ENCODE results near the gene CELA3B. TPM values are rescaled to one million over a fixed set of nuclear protein-coding genes. Genes with fewer than 3 reads are reported as not detected.
"Not testable (repeated sequence)": the region's sequence is repeated elsewhere in the genome, so short reads cannot be mapped to it uniquely, and the experiment has no call there.

Gene CELA3B
- total RNA-seq, 1 experiment from 2014 or later: not detected

GRCh38 chr1:22030473-22030872 lies 53.7 kb downstream of the CELA3B start:
- peaks cover 7% of the 10 kb centered on the region for H3K36me3 ChIP-seq (replicated peaks; ENCODE audit: control insufficient read depth, insufficient read depth, low read length)

DNA sequence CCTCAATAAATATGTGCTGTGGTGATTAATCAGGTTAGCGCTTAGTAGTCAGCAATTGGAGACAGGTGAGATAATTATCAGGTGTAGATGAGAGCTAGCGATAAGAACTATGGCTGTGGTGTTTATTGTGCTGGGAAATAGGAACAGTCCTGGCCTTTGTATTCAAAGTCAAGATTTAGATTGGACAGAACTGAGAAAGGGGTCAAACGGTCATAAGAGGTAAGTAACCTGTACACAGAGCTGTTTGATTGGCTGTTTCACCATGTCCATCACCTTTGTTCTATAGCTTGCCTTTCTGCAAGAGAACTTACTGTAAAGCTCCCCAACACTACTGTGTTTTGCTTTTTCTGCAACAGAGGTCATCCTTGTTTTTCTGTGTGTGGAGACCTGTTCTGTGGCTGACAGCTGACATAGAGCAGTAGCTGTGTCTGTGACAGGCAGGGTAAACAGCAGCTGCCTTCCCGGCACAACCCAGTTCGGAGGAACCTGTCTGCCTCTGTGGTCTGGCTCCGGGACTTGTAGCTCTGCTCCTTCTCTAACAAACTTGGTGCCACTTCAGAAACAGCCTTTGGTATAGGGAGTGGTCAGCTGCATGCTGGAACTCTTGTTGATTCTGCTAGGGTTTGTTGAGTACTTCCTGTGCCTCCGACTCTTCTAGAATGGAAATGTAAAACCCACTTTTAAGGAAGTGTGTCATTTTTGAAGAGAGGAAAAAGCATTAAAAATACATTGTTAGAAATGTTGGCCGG lies 54.6 kb downstream of the CELA3B start:
- no peak overlapping the region for H3K4me3 ChIP-seq (ENCODE audit: insufficient read depth, low read depth, low read length)
- no peaks in the 10 kb centered on the region for H3K27me3 ChIP-seq (ENCODE audit: control insufficient read depth, insufficient read depth, low read length)
- no peak for DNase-seq
- peaks cover 7% of the 10 kb centered on the region for H3K36me3 ChIP-seq (replicated peaks; ENCODE audit: control insufficient read depth, insufficient read depth, low read length)

More at GRCh38 chr1:22030473-22030872, 53.7 kb downstream of the CELA3B start:
- Histone ChIP-seq H3K27me3 (ENCODE audit: control insufficient read depth, insufficient read depth, low read length) (no peaks in the 10 kb centered on the region), H3K4me3 (ENCODE audit: insufficient read depth, low read depth, low read length) (no peak overlapping the region)
- DNase-seq: no peak

DNA sequence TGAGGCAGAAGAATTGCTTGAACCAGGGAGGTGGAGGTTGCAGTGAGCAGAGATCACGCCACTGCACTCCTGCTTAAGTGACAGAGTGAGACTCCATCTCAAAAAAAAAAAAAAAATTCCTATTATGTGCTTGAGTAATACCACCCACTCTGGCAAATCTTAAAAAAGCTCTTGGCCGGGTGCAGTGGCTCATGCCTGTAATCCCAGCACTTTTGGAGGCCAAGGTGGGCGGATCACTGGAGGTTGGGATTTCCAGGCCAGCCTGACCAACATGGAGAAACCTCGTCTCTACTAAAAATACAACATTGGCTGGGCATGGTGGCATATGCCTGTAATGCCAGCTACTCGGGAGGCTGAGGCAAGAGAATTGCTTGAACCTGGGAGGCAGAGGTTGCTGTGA lies 58.0 kb downstream of the CELA3B start:
- not testable (repeated sequence) for H3K27me3 ChIP-seq (ENCODE audit: control insufficient read depth, insufficient read depth, low read length); DNase-seq; H3K36me3 ChIP-seq (replicated peaks; ENCODE audit: control insufficient read depth, insufficient read depth, low read length); H3K4me3 ChIP-seq (ENCODE audit: insufficient read depth, low read depth, low read length)

- no peaks in the 10 kb centered on the region for H3K27me3 ChIP-seq (ENCODE audit: control insufficient read depth, insufficient read depth, low read length)
- H3K4me3 ChIP-seq (ENCODE audit: insufficient read depth, low read depth, low read length): no peak overlapping the region
- peak; percentile 54 for DNase-seq
- no peaks in the 10 kb centered on the region for H3K36me3 ChIP-seq (replicated peaks; ENCODE audit: control insufficient read depth, insufficient read depth, low read length)
Observed at GRCh38 chr1:22037520-22037919, 60.7 kb downstream of the CELA3B start.

GRCh38 chr1:22038036-22038435 lies 61.2 kb downstream of the CELA3B start:
- H3K36me3 ChIP-seq (replicated peaks; ENCODE audit: control insufficient read depth, insufficient read depth, low read length): no peaks in the 10 kb centered on the region
- H3K4me3 ChIP-seq (ENCODE audit: insufficient read depth, low read depth, low read length): no peak overlapping the region
- no peaks in the 10 kb centered on the region for H3K27me3 ChIP-seq (ENCODE audit: control insufficient read depth, insufficient read depth, low read length)
- DNase-seq: no peak

Other genes with a start within 250 kb of the CELA3B start
- gene USP48, start 193.9 kb upstream of the CELA3B start, total RNA-seq (2014; rRNA removed; shearing (Covaris generic)): 37.1 and 62.3 TPM in 2 replicates
- 0.97 and 1.3 TPM in 2 replicates for gene LDLRAD2, start 164.8 kb upstream of the CELA3B start, total RNA-seq (2014; rRNA removed; shearing (Covaris generic))
- 43.5 and 49.2 TPM in 2 replicates for gene HSPG2, start 39.7 kb upstream of the CELA3B start, total RNA-seq (2014; rRNA removed; shearing (Covaris generic))
- not detected in 2 replicates for gene CELA3A, start 24.6 kb downstream of the CELA3B start, total RNA-seq (2014; rRNA removed; shearing (Covaris generic))
- gene CDC42, start 75.7 kb downstream of the CELA3B start, total RNA-seq (2014; rRNA removed; shearing (Covaris generic)): 448 and 499 TPM in 2 replicates
- gene WNT4, start 166.1 kb downstream of the CELA3B start, total RNA-seq (2014; rRNA removed; shearing (Covaris generic)): 0.33 and 0.94 TPM in 2 replicates

All from H7 (cell line).